SK-N-SH (cell line): ENCODE measurements around the gene PPP2R3A. TPM values are rescaled to one million over a fixed set of nuclear protein-coding genes. Genes with fewer than 3 reads are reported as not detected.

Experiments
- CTCF ChIA-PET: fragments of 300-600, 350-600 bp; formaldehyde crosslinking; extraction: SDS; loops from one replicate; lab custom pipeline; 2021; lab: Yijun Ruan, JAX
- POLR2A ChIA-PET: fragments of 350-600 bp; sonication (Branson Sonifier 250); formaldehyde crosslinking; extraction: SDS; loops from one replicate; lab custom pipeline; 2020; ENCODE audit warnings: antibody characterized with exemption, inconsistent platforms; lab: Yijun Ruan, JAX
- DNase-seq: peaks from one replicate; pipeline ENCODE4 v3.0.0; 2012
- H2AFZ ChIP-seq: fragments of 200-600 bp; sonication (generic); 2 replicates; pipeline ENCODE4 v1.8.1; 2016; ENCODE audit warnings: antibody characterized with exemption, mild to moderate bottlenecking, low read depth
- H3F3A ChIP-seq: fragments of 200-600 bp; sonication (generic); replicated peaks from 2 replicates; pipeline ENCODE3; 2016; ENCODE audit warnings: antibody characterized with exemption, mild to moderate bottlenecking; ENCODE audit not compliant: insufficient read depth
- H3K27ac ChIP-seq, 2 experiments: fragments of 200-500 bp in 1 of 2; fragments of 200-600 bp in 1 of 2; sonication (Bioruptor generic) in 1 of 2; sonication (generic), shearing (Covaris generic) in 1 of 2; 2 replicates each; pipeline versions ENCODE4 v1.5.1 to v1.6.1; 2014 to 2016; ENCODE audit warnings: low read depth in 2 of 2, inconsistent platforms in 1 of 2, low read length in 1 of 2, mild to moderate bottlenecking in 1 of 2, mixed read lengths in 1 of 2
- H3K27me3 ChIP-seq: fragments of 200-600 bp; sonication (generic), shearing (Covaris generic); 2 replicates; pipeline ENCODE4 v1.6.1; 2016; ENCODE audit warnings: mixed run types; ENCODE audit not compliant: insufficient read depth
- H3K36me3 ChIP-seq, 2 experiments: fragments of 200-500 bp in 1 of 2; fragments of 200-600 bp in 1 of 2; sonication (Bioruptor generic) in 1 of 2; sonication (generic) in 1 of 2; replicated peaks in 1 of 2; 2 replicates each; pipeline versions ENCODE3 to v1.5.1; 2014 to 2016; ENCODE audit warnings: low read length in 1 of 2, mild to moderate bottlenecking in 1 of 2; ENCODE audit not compliant: insufficient read depth in 2 of 2, control insufficient read depth in 1 of 2
- H3K4me1 ChIP-seq, 2 experiments: fragments of 200-500 bp in 1 of 2; fragments of 200-600 bp in 1 of 2; sonication (Bioruptor generic) in 1 of 2; sonication (generic), shearing (Covaris generic) in 1 of 2; 2 replicates each; pipeline versions ENCODE4 v1.5.1 to v1.6.1; 2014 to 2016; ENCODE audit warnings: low read depth in 1 of 2, low read length in 1 of 2, mixed run types in 1 of 2; ENCODE audit not compliant: insufficient read depth in 2 of 2, control insufficient read depth in 1 of 2
- H3K4me2 ChIP-seq: fragments of 200-600 bp; sonication (generic), shearing (Covaris generic); 2 replicates; pipeline ENCODE4 v1.6.1; 2017; ENCODE audit warnings: mixed run types
- H3K4me3 ChIP-seq, 2 experiments: fragments of 200-500 bp in 1 of 2; fragments of 200-600 bp in 1 of 2; sonication (Bioruptor generic) in 1 of 2; sonication (generic), shearing (Covaris generic) in 1 of 2; 2 replicates each; pipeline versions ENCODE4 v1.5.1 to v1.8.1; 2014 to 2016; ENCODE audit warnings: low read depth in 2 of 2, inconsistent platforms in 1 of 2, low read length in 1 of 2, mild to moderate bottlenecking in 1 of 2, mixed read lengths in 1 of 2, moderate library complexity in 1 of 2
- H3K79me2 ChIP-seq: fragments of 200-600 bp; sonication (generic); 2 replicates; pipeline ENCODE4 v1.8.1; 2017; ENCODE audit warnings: mild to moderate bottlenecking; ENCODE audit not compliant: insufficient read depth
- H3K9ac ChIP-seq: fragments of 200-600 bp; sonication (generic); 2 replicates; pipeline ENCODE4 v1.6.1; 2017; ENCODE audit warnings: mixed run types
- H3K9me2 ChIP-seq: fragments of 200-600 bp; sonication (generic); 2 replicates; pipeline ENCODE4 v1.6.1; 2017; ENCODE audit warnings: mixed run types
- H3K9me3 ChIP-seq: fragments of 200-600 bp; sonication (generic); 2 replicates; pipeline ENCODE4 v1.6.1; 2017; ENCODE audit warnings: mixed run types, mild to moderate bottlenecking, moderate library complexity
- H4K20me1 ChIP-seq: fragments of 200-600 bp; sonication (generic); 2 replicates; pipeline ENCODE4 v1.6.1; 2017; ENCODE audit warnings: mild to moderate bottlenecking, mixed run types; ENCODE audit not compliant: insufficient read depth
- CHD2 ChIP-seq: fragments of 150-350 bp; IDR thresholded peaks from 2 replicates; pipeline ENCODE4 v1.6.1; 2018; ENCODE audit warnings: low read length; ENCODE audit not compliant: partially characterized antibody
- EP300 ChIP-seq, 2 experiments: IDR thresholded peaks; 2 replicates each; pipeline versions ENCODE4 v1.4.0 to v1.6.1; 2012; ENCODE audit warnings: borderline replicate concordance in 1 of 2, low read depth in 1 of 2, low read length in 1 of 2
- FOXJ3 ChIP-seq: sonication (generic); formaldehyde crosslinking; IDR thresholded peaks from 2 replicates; pipeline ENCODE4 v1.5.1; 2020; ENCODE audit warnings: mild to moderate bottlenecking, missing genetic modification reagents
- GABPA ChIP-seq: IDR thresholded peaks from 2 replicates; pipeline ENCODE4 v1.4.0; 2012; ENCODE audit warnings: low read depth, mild to moderate bottlenecking
- MEF2A ChIP-seq: IDR thresholded peaks from 2 replicates; pipeline ENCODE4 v1.4.0; 2012; ENCODE audit warnings: low read depth, borderline replicate concordance
- MXI1 ChIP-seq: IDR thresholded peaks from 2 replicates; pipeline ENCODE4 v1.6.1; 2012; ENCODE audit warnings: mild to moderate bottlenecking, low read depth, low read length, improper control_type of control experiment
- NRF1 ChIP-seq: IDR thresholded peaks from 2 replicates; pipeline ENCODE4 v1.6.1; 2012; ENCODE audit warnings: low read depth, mild to moderate bottlenecking, low read length
- POLR2AphosphoS5 ChIP-seq: IDR thresholded peaks from 2 replicates; pipeline ENCODE4 v1.6.1; 2012; ENCODE audit warnings: low read depth, low read length
- RAD21 ChIP-seq: IDR thresholded peaks from 2 replicates; pipeline ENCODE4 v1.6.1; 2012; ENCODE audit warnings: mild to moderate bottlenecking, low read length
- RCOR1 ChIP-seq: fragments of 150-350 bp; IDR thresholded peaks from 2 replicates; pipeline ENCODE4 v1.6.1; 2017; ENCODE audit warnings: antibody characterized with exemption, low read length
- SIN3A ChIP-seq: IDR thresholded peaks from 2 replicates; pipeline ENCODE4 v1.6.1; 2012; ENCODE audit warnings: low read depth, mild to moderate bottlenecking, low read length, moderate library complexity, borderline replicate concordance
- SMC3 ChIP-seq: IDR thresholded peaks from 2 replicates; pipeline ENCODE4 v1.6.1; 2012; ENCODE audit warnings: low read depth, low read length, improper control_type of control experiment
- TAF1 ChIP-seq: IDR thresholded peaks from 2 replicates; pipeline ENCODE4 v1.6.1; 2012; ENCODE audit warnings: low read depth, mild to moderate bottlenecking, low read length, moderate library complexity, borderline replicate concordance
- YY1 ChIP-seq: IDR thresholded peaks from 2 replicates; pipeline ENCODE4 v1.4.0; 2012; ENCODE audit warnings: low read depth, mild to moderate bottlenecking
- WGBS: methylation state at CpG from one replicate; pipeline ENCODE4 v1.1.6; 2017; ENCODE audit warnings: low lambda C conversion rate; 5-methylcytosine and 5-hydroxymethylcytosine counted together
- polyA plus RNA-seq, 3 experiments: library from polyadenylated mRNA; depleted of rRNA; stranded (reverse); fragments of >200 nt; gene quantifications; 2 replicates each; pipeline ENCODE4 v1.2.3, GENCODE V29; 2012
- TF ChIP-seq, protein P1 (sequence below): IDR thresholded peaks from 2 replicates; pipeline ENCODE4; 2012

Gene PPP2R3A
- polyA plus RNA-seq, 1 of the 3 experiments (the other 2 are of a cell fraction) = 3.9 TPM

DNA sequence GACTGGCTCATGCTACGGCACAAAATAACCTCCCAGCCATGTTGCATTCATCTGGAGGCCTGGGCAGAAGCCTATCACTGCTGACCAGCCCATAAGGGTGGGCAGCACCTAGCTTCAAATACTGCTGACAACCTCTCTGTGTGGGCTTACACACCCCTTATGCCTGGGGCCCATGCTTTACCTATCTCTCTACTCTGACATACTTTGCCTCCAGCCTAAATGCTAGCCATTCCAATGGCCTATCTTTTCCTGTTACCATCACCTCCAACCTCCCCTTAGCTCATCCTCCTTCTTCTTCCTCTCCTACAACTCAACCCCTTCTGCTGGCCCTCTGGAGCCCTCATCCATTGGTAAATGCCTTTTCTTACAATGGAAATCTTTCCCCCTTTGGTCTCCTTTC is 41.0 kb upstream of the PPP2R3A start:
- POLR2A ChIA-PET = no interaction called here
- no CpG with 5 or more reads among the region's 1 CpG for WGBS
- no peaks in the 10 kb centered on the region for H3K79me2 ChIP-seq
- no peak overlapping the region for H3K27ac ChIP-seq
- no peak overlapping the region for H2AFZ ChIP-seq
- H3K9me3 ChIP-seq = no peaks in the 10 kb centered on the region
- H4K20me1 ChIP-seq = no peaks in the 10 kb centered on the region
- no peaks in the 10 kb centered on the region for H3K36me3 ChIP-seq
- H3K27me3 ChIP-seq = no peaks in the 10 kb centered on the region
- no peak for DNase-seq
- CTCF ChIA-PET = interaction anchor here (1.3 to 1.5 kb wide), 2 partner anchors 37 to 118 kb away, joined by 3 to 5 read pairs; no protein-coding TSS in a partner anchor
- no peaks in the 10 kb centered on the region for H3K9me2 ChIP-seq
- H3K4me3 ChIP-seq = no peak overlapping the region
- no peak for TF ChIP-seq EP300 (IDR thresholded peaks at IDR 0.05; ENCODE audit: borderline replicate concordance in 1 of 2, low read depth in 1 of 2, low read length in 1 of 2)
- TF ChIP-seq FOXJ3 (CRISPR knock-in tag) = no peak
- no peak for TF ChIP-seq YY1
- no peak for TF ChIP-seq GABPA
- TF ChIP-seq MEF2A = no peak
- no peak for TF ChIP-seq NRF1
- peaks cover 0 to 8% of the 10 kb centered on the region in 2 experiments; a peak in 2 of 4 replicates for H3K4me1 ChIP-seq
- H3K4me2 ChIP-seq = no peak overlapping the region
- no peak overlapping the region for H3K9ac ChIP-seq
- no peaks in the 10 kb centered on the region for H3F3A ChIP-seq

DNA sequence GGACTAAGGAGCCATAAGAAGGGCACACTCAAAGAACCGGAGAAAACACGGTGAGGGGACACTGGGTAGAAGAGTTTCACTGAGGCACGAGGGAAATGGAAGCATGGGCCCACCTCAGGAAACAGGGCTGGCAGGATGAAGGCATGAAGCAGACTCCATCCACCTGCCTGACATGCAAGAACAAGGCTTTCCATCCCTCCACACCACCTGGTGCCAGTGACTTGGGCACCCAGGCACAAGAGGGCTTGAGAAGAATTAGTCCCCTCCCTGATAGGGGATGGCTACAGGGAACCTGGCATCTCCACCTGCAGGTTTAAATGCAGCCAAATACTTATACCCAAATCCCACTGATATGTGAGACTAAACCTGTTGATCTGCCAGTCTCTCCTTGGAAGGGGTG is 38.9 kb upstream of the PPP2R3A start:
- whole genome bisulfite sequencing = 55% methylated on average over 3 of the region's 3 CpGs
- Histone ChIP-seq H2AFZ (no peak overlapping the region), H3K79me2 (no peaks in the 10 kb centered on the region), H3K9me3 (no peaks in the 10 kb centered on the region), H3K27me3 (no peaks in the 10 kb centered on the region), H4K20me1 (no peaks in the 10 kb centered on the region), H3K36me3 (no peaks in the 10 kb centered on the region), H3K4me1 (peaks cover 0 to 10% of the 10 kb centered on the region in 2 experiments; a peak in 2 of 4 replicates), H3K4me3 (no peak overlapping the region), H3K4me2 (no peak overlapping the region), H3K9ac (no peak overlapping the region), H3K9me2 (no peaks in the 10 kb centered on the region), H3K27ac (no peak overlapping the region), H3F3A (no peaks in the 10 kb centered on the region)
- POLR2A ChIA-PET = interaction anchor here (0.7 kb wide), 1 partner anchor 74 kb away, joined by 3 read pairs; no protein-coding TSS in a partner anchor
- TF ChIP-seq, protein P1, sequence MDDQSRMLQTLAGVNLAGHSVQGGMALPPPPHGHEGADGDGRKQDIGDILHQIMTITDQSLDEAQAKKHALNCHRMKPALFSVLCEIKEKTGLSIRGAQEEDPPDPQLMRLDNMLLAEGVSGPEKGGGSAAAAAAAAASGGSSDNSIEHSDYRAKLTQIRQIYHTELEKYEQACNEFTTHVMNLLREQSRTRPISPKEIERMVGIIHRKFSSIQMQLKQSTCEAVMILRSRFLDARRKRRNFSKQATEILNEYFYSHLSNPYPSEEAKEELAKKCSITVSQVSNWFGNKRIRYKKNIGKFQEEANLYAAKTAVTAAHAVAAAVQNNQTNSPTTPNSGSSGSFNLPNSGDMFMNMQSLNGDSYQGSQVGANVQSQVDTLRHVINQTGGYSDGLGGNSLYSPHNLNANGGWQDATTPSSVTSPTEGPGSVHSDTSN = no peak
- TF ChIP-seq CHD2 (no peak), TAF1 (no peak), SIN3A (no peak), RAD21 (no peak)
- DNase-seq = no peak
- CTCF ChIA-PET = no interaction called here

GRCh38 chr3:135927155-135927554 is 38.4 kb upstream of the PPP2R3A start:
- 0% methylated on average over 1 of the region's 1 CpG for WGBS
- H3F3A ChIP-seq = no peaks in the 10 kb centered on the region
- TF ChIP-seq RCOR1 (peak; percentile 82), POLR2AphosphoS5 (no peak), MXI1 (peak; percentile 34; the same call in 1 of the 2 replicates), SMC3 (no peak), CHD2 (peak; percentile 45), EP300 (IDR thresholded peaks at IDR 0.05; ENCODE audit: borderline replicate concordance in 1 of 2, low read depth in 1 of 2, low read length in 1 of 2) (peak in 1 of 2 experiments; percentile 54; a peak in 1 of 4 replicates)
- H3K9me2 ChIP-seq = no peaks in the 10 kb centered on the region
- H2AFZ ChIP-seq = no peak overlapping the region
- no peaks in the 10 kb centered on the region for H4K20me1 ChIP-seq
- H3K4me3 ChIP-seq = no peak overlapping the region
- H3K79me2 ChIP-seq = no peaks in the 10 kb centered on the region
- no peak overlapping the region for H3K4me2 ChIP-seq
- no peaks in the 10 kb centered on the region for H3K27me3 ChIP-seq
- no peak overlapping the region for H3K27ac ChIP-seq
- no peaks in the 10 kb centered on the region for H3K36me3 ChIP-seq
- H3K9me3 ChIP-seq = no peaks in the 10 kb centered on the region
- H3K4me1 ChIP-seq = peaks cover 0 to 10% of the 10 kb centered on the region in 2 experiments; a peak in 2 of 4 replicates
- ChIA-PET POLR2A (interaction anchor here (0.7 kb wide), 1 partner anchor 74 kb away, joined by 3 read pairs; no protein-coding TSS in a partner anchor), CTCF (interaction anchor here (1.0 kb wide), 1 partner anchor 9 kb away, joined by 3 read pairs; no protein-coding TSS in a partner anchor)
- peak; percentile 36 for DNase-seq
- H3K9ac ChIP-seq = no peak overlapping the region
